GM18508 (cell line): Measurements from ENCODE around the gene ATRNL1.

Experiments used
- ATAC-seq: cut with Tn5 transposase; IDR thresholded peaks from one replicate; pipeline ENCODE4 v1.9.1; 2021; ENCODE audit warnings: moderate number of reproducible peaks; ENCODE audit not compliant: insufficient read depth, unreplicated experiment

The ATRNL1 gene, protein sequence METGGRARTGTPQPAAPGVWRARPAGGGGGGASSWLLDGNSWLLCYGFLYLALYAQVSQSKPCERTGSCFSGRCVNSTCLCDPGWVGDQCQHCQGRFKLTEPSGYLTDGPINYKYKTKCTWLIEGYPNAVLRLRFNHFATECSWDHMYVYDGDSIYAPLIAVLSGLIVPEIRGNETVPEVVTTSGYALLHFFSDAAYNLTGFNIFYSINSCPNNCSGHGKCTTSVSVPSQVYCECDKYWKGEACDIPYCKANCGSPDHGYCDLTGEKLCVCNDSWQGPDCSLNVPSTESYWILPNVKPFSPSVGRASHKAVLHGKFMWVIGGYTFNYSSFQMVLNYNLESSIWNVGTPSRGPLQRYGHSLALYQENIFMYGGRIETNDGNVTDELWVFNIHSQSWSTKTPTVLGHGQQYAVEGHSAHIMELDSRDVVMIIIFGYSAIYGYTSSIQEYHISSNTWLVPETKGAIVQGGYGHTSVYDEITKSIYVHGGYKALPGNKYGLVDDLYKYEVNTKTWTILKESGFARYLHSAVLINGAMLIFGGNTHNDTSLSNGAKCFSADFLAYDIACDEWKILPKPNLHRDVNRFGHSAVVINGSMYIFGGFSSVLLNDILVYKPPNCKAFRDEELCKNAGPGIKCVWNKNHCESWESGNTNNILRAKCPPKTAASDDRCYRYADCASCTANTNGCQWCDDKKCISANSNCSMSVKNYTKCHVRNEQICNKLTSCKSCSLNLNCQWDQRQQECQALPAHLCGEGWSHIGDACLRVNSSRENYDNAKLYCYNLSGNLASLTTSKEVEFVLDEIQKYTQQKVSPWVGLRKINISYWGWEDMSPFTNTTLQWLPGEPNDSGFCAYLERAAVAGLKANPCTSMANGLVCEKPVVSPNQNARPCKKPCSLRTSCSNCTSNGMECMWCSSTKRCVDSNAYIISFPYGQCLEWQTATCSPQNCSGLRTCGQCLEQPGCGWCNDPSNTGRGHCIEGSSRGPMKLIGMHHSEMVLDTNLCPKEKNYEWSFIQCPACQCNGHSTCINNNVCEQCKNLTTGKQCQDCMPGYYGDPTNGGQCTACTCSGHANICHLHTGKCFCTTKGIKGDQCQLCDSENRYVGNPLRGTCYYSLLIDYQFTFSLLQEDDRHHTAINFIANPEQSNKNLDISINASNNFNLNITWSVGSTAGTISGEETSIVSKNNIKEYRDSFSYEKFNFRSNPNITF (N-terminal part only)

DNA sequence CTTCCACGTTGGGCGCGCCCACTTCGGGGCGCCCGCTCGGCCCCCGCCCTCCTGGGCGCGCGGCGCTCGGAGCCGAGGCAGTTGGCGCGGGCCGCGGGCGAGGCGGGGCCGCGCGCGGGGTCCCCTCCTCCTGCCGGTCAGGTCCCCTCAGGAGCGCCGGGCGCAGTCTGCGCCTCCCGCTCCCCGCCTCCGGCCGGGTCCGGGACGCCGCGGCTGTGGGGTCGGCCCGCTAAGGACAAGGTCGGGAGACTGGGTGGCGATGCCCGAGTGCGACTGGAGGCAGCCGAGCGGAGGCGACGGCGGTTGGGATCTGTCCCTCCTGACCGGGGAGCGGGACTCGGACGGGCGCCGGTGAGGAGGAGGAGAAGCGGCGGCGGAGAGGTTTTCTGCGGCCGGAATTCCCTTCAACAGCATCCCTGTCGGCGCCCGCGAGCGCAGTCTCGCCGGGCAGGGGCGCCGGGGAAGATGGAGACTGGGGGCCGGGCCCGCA lies at the start of gene ATRNL1:
Gene ATRNL1 (plus strand): TSS at position 80 of the 490 bp plus-strand sequence. CDS start 386 bp downstream, at position 466.
- peak; percentile 35 for ATAC-seq

DNA sequence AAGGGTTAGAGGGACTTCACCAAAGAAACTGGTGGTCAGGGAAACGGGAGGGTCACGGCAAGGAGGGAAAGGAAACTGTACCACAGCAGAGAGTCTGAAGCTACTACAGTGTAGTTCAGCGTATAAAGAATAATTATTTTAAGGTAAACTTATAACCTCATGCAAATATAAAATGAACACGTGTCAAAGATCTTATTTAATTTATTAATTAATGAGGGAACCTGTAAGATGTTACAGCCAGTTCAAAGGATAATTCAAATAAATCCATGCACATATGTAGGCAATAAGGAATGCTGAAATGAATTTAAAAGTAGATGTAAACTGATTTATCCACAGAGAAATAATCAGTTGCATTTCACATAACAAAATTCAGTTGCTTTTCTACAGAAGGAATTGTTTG lies 49.4 kb upstream of the ATRNL1 start:
- ATAC-seq: no peak

DNA sequence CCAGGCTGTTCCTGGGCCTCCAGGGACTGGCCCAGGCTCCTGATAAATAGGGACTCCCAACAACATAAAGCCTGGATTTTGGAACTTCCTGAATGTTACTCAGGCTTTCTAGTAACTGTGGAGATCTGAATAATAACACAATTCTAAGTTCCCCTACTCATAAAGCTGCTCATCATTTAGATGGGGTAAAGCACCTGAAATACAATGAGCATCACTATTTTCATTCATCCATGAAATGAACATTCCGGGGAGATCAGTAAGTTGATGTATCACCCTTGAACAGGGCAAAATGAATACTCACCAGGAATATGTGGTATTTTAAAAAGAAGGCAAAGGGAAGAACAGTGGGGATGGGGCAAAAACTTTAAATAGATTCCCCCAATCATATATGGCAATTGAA lies 48.3 kb upstream of the ATRNL1 start:
- ATAC-seq: no peak

- ATAC-seq: no peak
These were observed 47.7 kb upstream of the ATRNL1 start for GRCh38 chr10:115045499-115045898.

DNA sequence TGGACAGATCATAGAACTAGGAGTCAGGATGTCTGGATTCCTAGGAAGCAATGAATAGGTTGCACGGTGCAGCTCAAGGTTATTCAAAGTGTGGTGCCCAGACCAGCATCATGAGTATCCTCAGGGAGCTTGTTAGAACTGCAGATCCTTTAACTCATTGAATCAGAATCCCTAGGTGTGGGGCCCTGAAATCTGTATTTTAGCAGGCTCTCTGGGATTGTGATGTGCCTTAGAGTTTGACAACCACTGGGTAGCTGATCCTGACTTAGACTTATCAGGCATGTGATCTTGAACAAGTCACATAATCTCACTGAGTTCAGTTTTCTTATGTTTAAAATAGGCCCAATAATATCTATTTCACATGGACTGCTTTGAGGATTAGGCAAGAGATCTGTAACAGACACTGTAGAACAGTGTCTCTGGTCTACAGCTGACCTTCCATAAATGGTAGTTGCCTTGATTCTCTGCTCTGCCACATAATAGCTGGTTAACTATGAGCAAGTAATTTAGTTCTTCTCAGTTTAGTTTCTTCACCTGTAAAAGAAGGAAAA lies 46.4 kb upstream of the ATRNL1 start:
- no peak for ATAC-seq

DNA sequence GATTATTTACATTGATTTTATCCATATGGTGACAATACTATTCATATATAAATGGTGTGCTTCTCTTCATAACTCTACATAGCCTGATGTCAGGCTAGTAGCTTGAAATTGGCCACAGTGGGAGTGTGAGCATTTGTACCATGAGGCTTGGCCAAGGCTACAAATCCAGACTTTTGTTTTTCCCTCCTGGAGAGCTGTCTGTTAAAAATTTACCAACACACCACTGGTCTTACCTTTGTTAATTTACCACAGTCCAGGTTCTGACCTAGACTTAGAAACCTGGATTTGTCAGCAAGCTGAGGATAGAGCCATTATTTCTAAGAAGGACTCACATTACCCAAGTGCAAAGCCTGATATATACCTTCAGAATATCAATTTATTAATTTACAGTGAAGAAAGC lies 45.5 kb upstream of the ATRNL1 start:
- no peak for ATAC-seq

DNA sequence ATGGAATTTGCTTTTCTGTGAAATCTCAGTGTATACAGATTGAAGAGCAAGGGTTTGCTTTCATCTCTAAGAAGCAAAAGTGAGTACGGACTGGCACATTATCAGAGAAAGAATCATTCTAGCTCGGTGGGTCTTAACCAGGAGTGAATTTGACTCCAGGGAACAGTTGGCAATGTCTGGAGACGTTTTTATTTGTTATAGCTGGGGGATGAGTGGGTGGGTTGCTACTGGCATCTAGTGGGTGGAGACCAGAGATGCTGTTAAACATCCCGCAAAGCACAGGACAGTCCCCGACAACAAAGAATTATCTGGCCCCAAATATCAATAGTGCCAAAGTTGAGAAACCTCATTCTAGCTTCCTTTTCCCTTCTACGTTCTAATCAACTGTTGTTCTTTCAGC lies 43.8 kb upstream of the ATRNL1 start:
- ATAC-seq: no peak

DNA sequence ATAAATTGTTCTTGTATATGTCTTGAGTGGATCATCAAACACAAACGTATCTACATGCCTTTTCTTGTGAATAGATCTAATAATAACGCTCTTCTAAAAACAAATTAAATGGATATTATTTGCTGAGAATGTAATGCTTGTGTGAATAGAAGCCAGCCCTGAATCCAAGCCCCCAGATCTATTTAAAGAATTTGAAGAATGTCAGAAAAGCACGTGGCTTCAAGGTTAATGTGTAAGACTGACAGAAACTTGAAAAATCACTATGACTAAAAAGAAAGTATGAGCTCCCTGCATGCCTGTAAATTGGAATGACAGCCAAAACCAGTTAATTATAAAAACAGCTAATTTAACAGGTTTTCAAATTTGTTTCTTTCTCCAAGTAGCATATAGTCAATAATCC lies 43.2 kb upstream of the ATRNL1 start:
- ATAC-seq: no peak

DNA sequence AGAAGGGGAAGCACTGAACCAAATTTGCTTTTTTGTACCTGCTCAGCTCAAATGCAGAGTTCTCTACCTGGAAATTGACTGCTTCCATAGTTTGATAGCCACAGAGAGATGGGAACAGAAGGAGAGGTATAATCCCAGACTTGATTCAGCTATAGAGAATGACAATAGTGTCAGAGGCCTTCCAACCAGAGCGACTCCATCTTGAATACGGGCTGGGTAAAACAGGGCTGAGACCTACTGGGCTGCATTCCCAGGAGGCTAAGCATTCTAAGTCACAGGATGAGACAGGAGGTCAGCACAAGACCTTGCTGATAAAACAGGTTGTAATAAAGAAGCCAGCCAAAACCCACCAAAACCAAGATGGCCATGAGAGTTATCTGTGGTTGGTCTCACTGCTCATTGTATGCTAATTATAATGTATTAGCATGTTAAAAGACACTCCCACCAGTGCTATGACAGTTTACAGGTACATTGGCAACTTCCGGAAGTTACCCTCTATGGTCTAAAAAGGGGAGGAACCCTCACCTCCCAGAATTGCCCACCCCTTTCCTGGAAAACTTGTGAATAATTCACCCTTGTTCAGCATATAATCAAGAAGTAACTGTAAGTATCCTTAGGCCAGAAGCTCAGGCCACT lies 42.7 kb upstream of the ATRNL1 start:
- ATAC-seq: no peak

DNA sequence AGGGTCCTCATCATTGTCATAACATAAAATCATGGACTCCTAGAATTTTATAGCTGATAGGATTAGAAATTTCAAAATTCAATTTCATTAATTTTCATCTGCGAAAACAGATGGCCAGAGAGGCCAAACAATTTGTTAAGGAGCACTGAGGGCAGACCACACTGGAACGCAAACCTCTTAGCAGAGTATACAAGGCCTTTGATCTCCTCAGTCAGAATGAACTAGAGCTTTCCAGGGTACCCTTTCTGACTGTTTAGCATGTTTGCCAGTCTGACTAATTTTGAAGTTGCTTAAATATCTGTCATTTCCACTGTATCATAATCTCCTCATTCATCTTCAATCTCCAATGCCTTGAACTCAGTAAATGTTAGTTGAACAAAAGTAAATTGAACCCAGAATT lies 41.9 kb upstream of the ATRNL1 start:
- ATAC-seq: no peak

GRCh38 chr10:115052226-115052625 lies 40.9 kb upstream of the ATRNL1 start:
- no peak for ATAC-seq

DNA sequence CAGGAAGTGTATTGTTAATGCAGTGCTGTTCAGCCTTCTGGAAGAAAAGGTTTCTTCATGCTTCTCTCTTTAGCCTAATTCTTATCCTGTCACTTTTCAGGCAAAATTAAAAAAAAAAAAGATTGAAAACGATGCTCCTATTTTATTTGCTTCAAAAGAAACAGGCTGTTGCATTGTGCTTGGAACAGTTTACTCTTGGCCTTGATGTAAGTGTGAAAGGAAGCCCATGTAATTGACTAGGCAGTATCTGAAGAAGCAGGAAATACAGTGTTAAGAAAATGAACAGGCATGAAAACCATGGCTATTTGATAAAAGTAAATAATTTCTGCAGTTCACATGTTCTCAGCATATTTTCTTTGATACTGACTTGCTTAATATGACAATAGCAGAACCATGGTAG lies 40.4 kb upstream of the ATRNL1 start:
- no peak for ATAC-seq

GRCh38 chr10:115056186-115056585 lies 37.0 kb upstream of the ATRNL1 start:
- no peak for ATAC-seq

DNA sequence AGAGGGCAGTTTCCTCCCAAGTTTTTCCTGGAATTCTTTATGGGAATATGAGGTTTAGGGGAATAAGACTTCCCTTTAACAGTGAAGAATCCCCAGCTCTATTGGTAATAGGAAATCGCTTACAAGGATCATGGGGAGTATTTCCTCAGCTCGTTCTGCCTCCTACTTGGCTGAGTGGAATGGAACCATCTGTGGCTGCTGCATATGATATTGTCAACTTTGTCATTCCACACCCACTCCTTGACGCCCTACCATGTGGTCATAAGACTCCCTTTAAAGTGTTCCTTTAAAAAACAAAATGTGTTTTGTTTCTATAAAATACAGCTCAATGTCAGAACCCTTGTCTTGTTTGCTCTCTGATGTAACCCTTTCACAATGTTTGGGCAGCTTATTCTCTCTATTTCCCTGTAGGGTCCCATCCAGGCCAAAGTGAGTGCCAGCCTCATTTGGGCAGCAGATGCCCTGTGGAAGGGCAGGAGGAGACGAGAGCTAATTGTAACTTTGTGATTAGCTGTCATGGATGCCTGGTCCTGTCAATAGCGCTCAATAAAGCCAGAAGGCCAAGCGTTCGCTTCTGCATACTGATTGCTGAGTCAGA lies 33.8 kb upstream of the ATRNL1 start:
- ATAC-seq: no peak

GRCh38 chr10:115063701-115064658 lies 29.2 kb upstream of the ATRNL1 start:
- ATAC-seq: no peak

GRCh38 chr10:115065801-115066200 lies 27.4 kb upstream of the ATRNL1 start:
- ATAC-seq: no peak

GRCh38 chr10:115066528-115066927 lies 26.6 kb upstream of the ATRNL1 start:
- no peak for ATAC-seq

DNA sequence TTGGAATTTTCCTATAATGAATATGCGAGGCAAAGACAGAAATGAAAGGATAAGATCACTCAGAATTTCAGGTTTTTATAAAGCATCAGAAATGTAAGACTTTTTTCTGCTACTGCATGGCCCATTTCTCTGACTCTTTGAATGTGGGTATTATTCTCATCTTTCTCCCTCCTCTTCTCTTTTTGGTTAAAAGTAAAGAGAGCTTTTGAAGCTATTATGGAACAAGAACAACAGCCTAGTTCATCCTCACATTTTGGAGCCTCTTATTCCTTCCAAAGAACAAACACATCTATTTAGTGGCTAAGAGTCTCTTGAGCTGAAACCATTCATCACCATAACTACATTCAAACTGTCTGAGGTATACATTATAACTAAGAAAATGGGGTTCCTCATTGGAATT lies 19.4 kb upstream of the ATRNL1 start:
- ATAC-seq: no peak
